Measurements from ENCODE around the gene TF.
"Not testable (repeated sequence)": the region's sequence is repeated elsewhere in the genome, so short reads cannot be mapped to it uniquely, and the experiment has no call there.

The TF gene

GRCh38 chr3:133745981-133746711 lies at the start of gene TF:
TSS of gene TF (plus strand) at chr3:133746393. CDS start at chr3:133746441, 48 bp downstream.
- DNase-seq (ENCODE audit: low spot score): no peak

GRCh38 chr3:133697960-133698359 lies 48.2 kb upstream of the TF start:
- DNase-seq (ENCODE audit: low spot score): no peak

GRCh38 chr3:133699467-133699866 lies 46.7 kb upstream of the TF start:
- DNase-seq (ENCODE audit: low spot score): no peak

- no peak for DNase-seq (ENCODE audit: low spot score)
Measured at GRCh38 chr3:133699903-133700302, 46.3 kb upstream of the TF start.

GRCh38 chr3:133700351-133700750 lies 45.8 kb upstream of the TF start:
- no peak for DNase-seq (ENCODE audit: low spot score)

- DNase-seq (ENCODE audit: low spot score): no peak
Measured at GRCh38 chr3:133701435-133702358, 44.5 kb upstream of the TF start.

GRCh38 chr3:133703915-133704314 lies 42.3 kb upstream of the TF start:
- DNase-seq (ENCODE audit: low spot score): no peak

- no peak for DNase-seq (ENCODE audit: low spot score)
Measured at GRCh38 chr3:133706033-133706432, 40.2 kb upstream of the TF start.

- no peak for DNase-seq (ENCODE audit: low spot score)
Measured at GRCh38 chr3:133709139-133709750, 36.9 kb upstream of the TF start.

GRCh38 chr3:133711013-133711412 lies 35.2 kb upstream of the TF start:
- no peak for DNase-seq (ENCODE audit: low spot score)

- no peak for DNase-seq (ENCODE audit: low spot score)
Measured at GRCh38 chr3:133712017-133712416, 34.2 kb upstream of the TF start.

- DNase-seq (ENCODE audit: low spot score): no peak
Measured at GRCh38 chr3:133713347-133713746, 32.8 kb upstream of the TF start.

GRCh38 chr3:133717424-133717823 lies 28.8 kb upstream of the TF start:
- DNase-seq (ENCODE audit: low spot score): no peak

GRCh38 chr3:133722935-133723334 lies 23.3 kb upstream of the TF start:
- DNase-seq (ENCODE audit: low spot score): no peak

GRCh38 chr3:133730993-133731392 lies 15.2 kb upstream of the TF start:
- DNase-seq (ENCODE audit: low spot score): no peak

- DNase-seq (ENCODE audit: low spot score): not testable (repeated sequence)
Measured at GRCh38 chr3:133732231-133732630, 14.0 kb upstream of the TF start.

- no peak for DNase-seq (ENCODE audit: low spot score)
Measured at GRCh38 chr3:133733226-133733625, 13.0 kb upstream of the TF start.

GRCh38 chr3:133734305-133734704 lies 11.9 kb upstream of the TF start:
- no peak for DNase-seq (ENCODE audit: low spot score)

- DNase-seq (ENCODE audit: low spot score): no peak
Measured at GRCh38 chr3:133742351-133743091, 3.7 kb upstream of the TF start.

- no peak for DNase-seq (ENCODE audit: low spot score)
Measured at GRCh38 chr3:133744241-133744640, 2.0 kb upstream of the TF start.

GRCh38 chr3:133745108-133745507 lies 1.1 kb upstream of the TF start:
- DNase-seq (ENCODE audit: low spot score): no peak

GRCh38 chr3:133746712-133747066 lies 496 bp downstream of the TF start:
- DNase-seq (ENCODE audit: low spot score): no peak
